Thyroid gland (tissue), 4 donors: ENCODE results near the gene FAM229B. TPM values are rescaled to one million over a fixed set of nuclear protein-coding genes. Genes with fewer than 3 reads are reported as not detected.

Experiments used
- DNase-seq, 2 donors: peaks; one replicate each; pipeline ENCODE4 v3.0.0-alpha.2; 2019
- H3K27ac ChIP-seq, 3 donors: fragments of 200-600 bp; sonication (generic); 1 replicate in 2 of 3; 2 replicates in 1 of 3; pipeline ENCODE4 v1.5.1; 2016 to 2019; ENCODE audit warnings: mild to moderate bottlenecking in 1 of 3, moderate library complexity in 1 of 3
- H3K27me3 ChIP-seq: fragments of 200-600 bp; sonication (generic); one replicate; pipeline ENCODE4 v1.5.1; 2019
- H3K36me3 ChIP-seq, 2 donors: fragments of 200-600 bp; sonication (generic); one replicate each; pipeline ENCODE4 v1.5.1; 2016 to 2019
- H3K4me1 ChIP-seq, 2 donors: fragments of 200-600 bp; sonication (generic); one replicate each; pipeline ENCODE4 v1.5.1; 2017 to 2019
- H3K4me3 ChIP-seq, 3 donors: fragments of 200-600 bp; sonication (generic); replicated peaks in 1 of 3; 1 replicate in 2 of 3; 2 replicates in 1 of 3; pipeline ENCODE4 v1.5.1; 2016; ENCODE audit warnings: mild to moderate bottlenecking in 1 of 3
- H3K9me3 ChIP-seq: fragments of 200-600 bp; sonication (generic); one replicate; pipeline ENCODE4 v1.5.1; 2017
- CTCF ChIP-seq, 6 experiments: fragments of 200-600 bp in 3 of 6; fragments of 450-650 bp in 3 of 6; sonication (generic) in 3 of 6; IDR thresholded peaks; one replicate each; pipeline ENCODE4 v1.5.1; 2016 to 2019; ENCODE audit warnings: antibody characterized with exemption in 6 of 6, mild to moderate bottlenecking in 2 of 6, inconsistent platforms in 1 of 6, moderate library complexity in 1 of 6
- POLR2A ChIP-seq, 2 donors: fragments of 450-650 bp; IDR thresholded peaks; one replicate each; pipeline ENCODE4 v1.6.1; 2017; ENCODE audit warnings: antibody characterized with exemption in 2 of 2, mild to moderate bottlenecking in 2 of 2, moderate library complexity in 1 of 2
- WGBS, 2 donors: methylation state at CpG; one replicate each; pipeline ENCODE4 v1.1.5; 2017; 5-methylcytosine and 5-hydroxymethylcytosine counted together
- intact Hi-C: fragments of 100-400 bp; cut with DNase I; formaldehyde crosslinking; loops from one replicate; pipeline ENCODE4 v1.15.1; 2023
- total RNA-seq, 4 donors: library from RNA; depleted of rRNA; stranded (reverse); fragments of >200 nt; gene quantifications; one replicate each; pipeline ENCODE4 v1.2.3, GENCODE V29; 2016

The FAM229B gene
- total RNA-seq, 4 donors from 2014 or later, result 8.3 to 29.2 (median 13.9) TPM

- Histone ChIP-seq H3K4me1 (no peaks in the 10 kb centered on the region), H3K9me3 (no peaks in the 10 kb centered on the region), H3K4me3 (no peak within 1 kb of the TSS), H3K36me3 (no peaks in the 10 kb centered on the region), H3K27ac (no peak within 1 kb of the TSS), H3K27me3 (no peaks in the 10 kb centered on the region)
- intact Hi-C loops, result no loop called here
- DNase-seq, result no peak
- TF ChIP-seq CTCF (IDR thresholded peaks at IDR 0.05), result no peak
- TF ChIP-seq POLR2A (IDR thresholded peaks at IDR 0.05), result no peak
- WGBS, 2 donors, result 77 to 79% methylated on average over 12 of the region's 12 CpGs
Observed at GRCh38 chr6:112054001-112054400, 33.4 kb upstream of the FAM229B start, which contains the start of gene CCN6. Gene CCN6, plus strand, starts transcription at chr6:112054104. Its CDS starts 254 bp downstream, at chr6:112054358.

GRCh38 chr6:112054555-112055190 is 32.7 kb upstream of the FAM229B start:
- Histone ChIP-seq H3K9me3 (no peaks in the 10 kb centered on the region), H3K27ac (no peak overlapping the region), H3K36me3 (no peaks in the 10 kb centered on the region), H3K4me1 (no peaks in the 10 kb centered on the region), H3K4me3 (no peak overlapping the region), H3K27me3 (no peaks in the 10 kb centered on the region)
- intact Hi-C loops, result no loop called here
- DNase-seq, result no peak
- 75 to 86% methylated on average over 10 of the region's 10 CpGs for WGBS, 2 donors
- TF ChIP-seq CTCF (IDR thresholded peaks at IDR 0.05) (no peak), POLR2A (IDR thresholded peaks at IDR 0.05) (no peak)

- H3K4me1 ChIP-seq, result no peaks in the 10 kb centered on the region
- WGBS, 2 donors, result 73 to 80% methylated on average over 4 of the region's 4 CpGs
- TF ChIP-seq CTCF (IDR thresholded peaks at IDR 0.05), result no peak
- no peak for TF ChIP-seq POLR2A (IDR thresholded peaks at IDR 0.05)
- H3K27me3 ChIP-seq, result no peaks in the 10 kb centered on the region
- no peak for DNase-seq
- H3K4me3 ChIP-seq, result no peak overlapping the region
- no peak overlapping the region for H3K27ac ChIP-seq
- no peaks in the 10 kb centered on the region for H3K36me3 ChIP-seq
- H3K9me3 ChIP-seq, result no peaks in the 10 kb centered on the region
- intact Hi-C loops, result no loop called here
Observed at GRCh38 chr6:112058243-112059032, 29.0 kb upstream of the FAM229B start.

- no peaks in the 10 kb centered on the region for H3K27me3 ChIP-seq
- 93 to 98% methylated on average over 4 of the region's 4 CpGs for WGBS, 2 donors
Observed at GRCh38 chr6:112061605-112062004, 25.8 kb upstream of the FAM229B start.

More at GRCh38 chr6:112061605-112062004, 25.8 kb upstream of the FAM229B start:
- intact Hi-C loops, result no loop called here
- Histone ChIP-seq H3K36me3 (no peaks in the 10 kb centered on the region), H3K4me1 (no peaks in the 10 kb centered on the region), H3K9me3 (no peaks in the 10 kb centered on the region), H3K27ac (no peak overlapping the region), H3K4me3 (no peak overlapping the region)
- DNase-seq, result no peak
- no peak for TF ChIP-seq POLR2A (IDR thresholded peaks at IDR 0.05)
- TF ChIP-seq CTCF (IDR thresholded peaks at IDR 0.05), result no peak
